ENCODE results near the gene NUMA1. TPM values are rescaled to one million over a fixed set of nuclear protein-coding genes. Genes with fewer than 3 reads are reported as not detected.
A peak's percentile ranks its signal among the peaks of the same experiment; 100 is the strongest.

The NUMA1 gene
- total RNA-seq, 1 donor from 2014 or later: 289 TPM

- H3K27ac ChIP-seq: no peak overlapping the region
- intact Hi-C loops (cut with DNase I): no loop called here
These were observed 73.8 kb downstream of the NUMA1 start for GRCh38 chr11:72006309-72007088.

DNA sequence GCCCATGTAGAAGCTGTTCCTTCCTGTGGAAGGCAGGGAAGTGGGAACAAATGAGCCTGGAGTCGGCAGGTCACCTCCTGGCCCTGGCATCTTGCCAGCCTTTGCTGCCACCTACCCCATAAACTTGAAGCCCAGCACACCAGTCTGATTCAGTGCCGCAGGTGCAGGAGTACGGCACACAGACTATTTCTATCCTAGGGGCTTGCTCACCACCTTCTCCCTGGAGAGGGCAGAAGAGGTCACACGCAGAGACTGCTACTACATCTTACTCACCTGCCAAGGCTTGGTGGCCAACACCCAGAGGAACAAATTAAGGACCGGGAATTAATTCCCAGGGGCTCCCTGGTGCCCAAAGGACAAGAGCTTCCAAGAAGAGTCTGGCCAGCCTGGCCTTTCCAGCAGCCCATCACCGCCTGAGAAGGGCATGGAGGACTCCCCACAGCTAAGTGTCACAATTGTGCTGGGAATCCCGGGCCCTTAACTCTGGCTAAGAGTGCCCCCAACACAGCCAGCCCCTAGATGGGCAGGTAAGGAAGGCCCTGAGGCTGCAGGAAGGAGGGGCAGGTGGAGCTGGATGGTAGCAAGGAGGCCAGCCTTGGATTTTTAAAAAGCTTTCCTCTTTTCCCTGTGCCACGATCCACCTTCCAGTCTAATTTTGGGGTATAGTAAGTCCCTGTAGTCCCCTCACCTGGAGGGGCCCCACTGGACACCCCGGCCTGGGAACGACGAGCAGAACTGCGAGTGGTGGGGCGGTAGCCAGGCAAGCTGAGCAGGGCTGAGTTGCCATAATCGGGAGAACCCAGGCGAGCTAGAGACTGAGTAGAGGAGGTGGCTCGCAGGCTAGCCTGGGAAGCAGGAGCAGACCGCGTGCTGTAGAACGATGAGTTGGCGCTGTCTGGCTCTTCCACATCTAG is 74.7 kb downstream of the NUMA1 start:
- H3K36me3 ChIP-seq: peaks cover 91 to 95% of the 10 kb centered on the region in 2 donors
- H3K27ac ChIP-seq: no peak overlapping the region
- no peaks in the 10 kb centered on the region for H3K27me3 ChIP-seq
- DNase-seq (ENCODE audit: low spot score in 2 of 2): peak in 1 of 2 donors; percentile 53
- H3K9me3 ChIP-seq: no peaks in the 10 kb centered on the region
- H3K4me1 ChIP-seq: no peaks in the 10 kb centered on the region
- intact Hi-C loops (cut with DNase I): no loop called here
- TF ChIP-seq CTCF (IDR thresholded peaks at IDR 0.05): no peak
- H3K4me3 ChIP-seq: no peak overlapping the region

More at GRCh38 chr11:72006309-72007088, 73.8 kb downstream of the NUMA1 start:
- no peaks in the 10 kb centered on the region for H3K9me3 ChIP-seq
- DNase-seq (ENCODE audit: low spot score in 2 of 2): peak in 1 of 2 donors; percentile 46
- H3K4me1 ChIP-seq: no peaks in the 10 kb centered on the region
- no peaks in the 10 kb centered on the region for H3K27me3 ChIP-seq
- no peak overlapping the region for H3K4me3 ChIP-seq
- TF ChIP-seq CTCF (IDR thresholded peaks at IDR 0.05): no peak
- H3K36me3 ChIP-seq: peaks cover 97 to 99% of the 10 kb centered on the region in 2 donors

GRCh38 chr11:72004515-72005346 is 75.6 kb downstream of the NUMA1 start:
- peak in 1 of 2 donors; percentile 53 for DNase-seq (ENCODE audit: low spot score in 2 of 2)
- intact Hi-C loops (cut with DNase I): no loop called here
- H3K4me3 ChIP-seq: no peak overlapping the region
- peaks cover 83 to 87% of the 10 kb centered on the region in 2 donors for H3K36me3 ChIP-seq
- peaks cover 2 to 8% of the 10 kb centered on the region in 2 donors for H3K4me1 ChIP-seq
- no peak for TF ChIP-seq CTCF (IDR thresholded peaks at IDR 0.05)
- H3K9me3 ChIP-seq: no peaks in the 10 kb centered on the region
- H3K27ac ChIP-seq: no peak overlapping the region
- no peaks in the 10 kb centered on the region for H3K27me3 ChIP-seq

GRCh38 chr11:72003776-72004171 is 76.6 kb downstream of the NUMA1 start:
- Histone ChIP-seq H3K27ac (no peak overlapping the region), H3K27me3 (no peaks in the 10 kb centered on the region), H3K36me3 (peaks cover 73 to 77% of the 10 kb centered on the region in 2 donors), H3K9me3 (no peaks in the 10 kb centered on the region), H3K4me3 (no peak overlapping the region), H3K4me1 (peaks cover 8% of the 10 kb centered on the region in 2 donors)
- intact Hi-C loops (cut with DNase I): no loop called here
- no peak for TF ChIP-seq CTCF (IDR thresholded peaks at IDR 0.05)
- peak in 1 of 2 donors; percentile 58 for DNase-seq (ENCODE audit: low spot score in 2 of 2)

Data from ascending aorta (tissue), 2 donors.